SIG-M5 treated with dmso at 0.1 percent for 504 hours (cell line): ENCODE results near the gene TMCC2.
"Not testable (repeated sequence)": the region's sequence is repeated elsewhere in the genome, so short reads cannot be mapped to it uniquely, and the experiment has no call there.

Source experiments
- DNase-seq: peaks from one replicate; lab custom pipeline; 2025; ENCODE audit not compliant: unreplicated experiment; lab: John Stamatoyannopoulos, UW

TMCC2 gene

GRCh38 chr1:205279986-205280385 lies 52.2 kb downstream of the TMCC2 start:
- no peak for DNase-seq

- DNase-seq: not testable (repeated sequence)
Measured at GRCh38 chr1:205280666-205281395, 53.1 kb downstream of the TMCC2 start.

GRCh38 chr1:205283270-205284147 lies 55.8 kb downstream of the TMCC2 start:
- no peak for DNase-seq

GRCh38 chr1:205284420-205285144 lies 56.8 kb downstream of the TMCC2 start:
- peak; percentile 99 for DNase-seq

- peak; percentile 15 for DNase-seq
Measured at GRCh38 chr1:205285381-205286101, 57.8 kb downstream of the TMCC2 start.

GRCh38 chr1:205286335-205286950 lies 58.7 kb downstream of the TMCC2 start:
- DNase-seq: peak; percentile 46

- no peak for DNase-seq
Measured at GRCh38 chr1:205287076-205287475, 59.3 kb downstream of the TMCC2 start.

GRCh38 chr1:205287767-205288559 lies 60.2 kb downstream of the TMCC2 start:
- DNase-seq: peak; percentile 100

- no peak for DNase-seq
Measured at GRCh38 chr1:205291596-205291995, 63.9 kb downstream of the TMCC2 start.

GRCh38 chr1:205293350-205294074 lies 65.8 kb downstream of the TMCC2 start:
- DNase-seq: no peak

GRCh38 chr1:205294175-205294917 lies 66.6 kb downstream of the TMCC2 start:
- DNase-seq: no peak

GRCh38 chr1:205294934-205295333 lies 67.2 kb downstream of the TMCC2 start:
- DNase-seq: no peak

- no peak for DNase-seq
Measured at GRCh38 chr1:205296154-205296553, 68.4 kb downstream of the TMCC2 start.

GRCh38 chr1:205297546-205298177 lies 69.9 kb downstream of the TMCC2 start:
- DNase-seq: not testable (repeated sequence)

GRCh38 chr1:205298191-205298994 lies 70.6 kb downstream of the TMCC2 start:
- DNase-seq: no peak

GRCh38 chr1:205300149-205300548 lies 72.4 kb downstream of the TMCC2 start:
- DNase-seq: no peak
